GM19328 (cell line): ENCODE data around the gene ZAP70.

Experiments
- ATAC-seq: cut with Tn5 transposase; IDR thresholded peaks from one replicate; pipeline ENCODE4 v1.9.1; 2021; ENCODE audit warnings: mild to moderate bottlenecking, moderate library complexity; ENCODE audit not compliant: unreplicated experiment

The ZAP70 gene

DNA sequence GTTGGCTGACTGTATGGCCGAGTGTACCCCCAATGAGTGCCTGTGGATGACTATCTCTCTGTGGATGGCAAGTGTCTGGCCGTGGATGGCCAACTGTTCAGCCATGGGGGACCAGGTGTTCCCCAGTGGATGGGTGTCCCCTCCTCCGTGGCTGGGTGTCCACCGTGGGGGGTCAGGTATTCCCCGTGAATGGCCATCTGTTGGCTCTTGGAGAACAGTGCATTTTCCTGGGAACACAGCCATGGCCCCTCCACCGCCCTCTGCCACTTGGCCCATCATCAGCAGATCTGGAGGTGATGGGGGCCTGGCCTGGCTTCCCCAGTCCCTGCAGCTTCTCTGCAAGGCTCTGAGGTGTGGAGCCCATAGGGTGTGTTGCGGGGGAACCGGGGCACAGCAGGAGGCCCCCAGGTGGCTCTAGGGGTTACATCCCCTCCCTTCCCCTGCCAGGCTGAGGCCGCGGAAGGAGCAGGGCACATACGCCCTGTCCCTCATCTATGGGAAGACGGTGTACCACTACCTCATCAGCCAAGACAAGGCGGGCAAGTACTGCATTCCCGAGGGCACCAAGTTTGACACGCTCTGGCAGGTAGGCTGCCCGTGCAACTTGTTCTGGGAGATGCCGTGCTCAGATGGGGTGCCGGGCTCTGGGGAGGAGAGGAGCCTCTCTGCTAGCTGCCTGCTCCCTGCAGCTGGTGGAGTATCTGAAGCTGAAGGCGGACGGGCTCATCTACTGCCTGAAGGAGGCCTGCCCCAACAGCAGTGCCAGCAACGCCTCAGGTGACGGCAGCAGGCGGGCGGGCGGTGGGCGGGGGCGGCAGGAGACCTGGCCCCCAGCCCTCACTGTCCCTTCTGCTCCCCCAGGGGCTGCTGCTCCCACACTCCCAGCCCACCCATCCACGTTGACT lies 19.3 kb downstream of the ZAP70 start:
- no peak for ATAC-seq

DNA sequence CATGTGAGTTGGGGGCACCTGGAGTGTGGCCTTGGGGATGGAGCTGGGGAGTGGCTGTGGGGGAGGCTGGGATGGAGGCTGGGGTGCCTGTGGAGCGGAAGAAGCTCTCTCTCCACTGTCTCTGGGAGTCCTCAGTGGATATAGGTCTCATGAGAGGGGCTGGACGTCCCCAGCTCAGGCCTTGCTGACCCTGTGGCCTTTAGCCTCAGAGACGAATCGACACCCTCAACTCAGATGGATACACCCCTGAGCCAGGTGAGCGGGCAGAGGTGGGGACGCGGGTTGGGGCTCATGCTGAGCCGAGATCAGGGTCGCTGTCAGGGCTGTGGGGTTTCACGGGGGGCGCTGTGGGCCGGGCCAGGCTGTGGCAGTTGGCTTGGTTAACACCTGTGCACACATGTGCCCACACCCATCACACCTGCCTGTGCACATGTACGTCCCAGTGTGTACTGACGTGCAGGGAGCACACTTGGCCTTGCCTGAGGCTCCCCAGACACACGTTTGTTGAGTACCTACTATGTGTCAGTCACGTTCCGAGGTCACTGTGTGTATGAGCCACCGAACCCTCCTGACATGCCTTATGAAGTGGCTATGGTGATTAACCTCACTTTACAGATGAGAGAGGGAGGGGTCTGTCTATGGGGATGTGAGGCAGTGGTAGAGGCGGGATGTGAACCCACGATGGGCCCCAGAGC lies 20.1 kb downstream of the ZAP70 start:
- no peak for ATAC-seq

DNA sequence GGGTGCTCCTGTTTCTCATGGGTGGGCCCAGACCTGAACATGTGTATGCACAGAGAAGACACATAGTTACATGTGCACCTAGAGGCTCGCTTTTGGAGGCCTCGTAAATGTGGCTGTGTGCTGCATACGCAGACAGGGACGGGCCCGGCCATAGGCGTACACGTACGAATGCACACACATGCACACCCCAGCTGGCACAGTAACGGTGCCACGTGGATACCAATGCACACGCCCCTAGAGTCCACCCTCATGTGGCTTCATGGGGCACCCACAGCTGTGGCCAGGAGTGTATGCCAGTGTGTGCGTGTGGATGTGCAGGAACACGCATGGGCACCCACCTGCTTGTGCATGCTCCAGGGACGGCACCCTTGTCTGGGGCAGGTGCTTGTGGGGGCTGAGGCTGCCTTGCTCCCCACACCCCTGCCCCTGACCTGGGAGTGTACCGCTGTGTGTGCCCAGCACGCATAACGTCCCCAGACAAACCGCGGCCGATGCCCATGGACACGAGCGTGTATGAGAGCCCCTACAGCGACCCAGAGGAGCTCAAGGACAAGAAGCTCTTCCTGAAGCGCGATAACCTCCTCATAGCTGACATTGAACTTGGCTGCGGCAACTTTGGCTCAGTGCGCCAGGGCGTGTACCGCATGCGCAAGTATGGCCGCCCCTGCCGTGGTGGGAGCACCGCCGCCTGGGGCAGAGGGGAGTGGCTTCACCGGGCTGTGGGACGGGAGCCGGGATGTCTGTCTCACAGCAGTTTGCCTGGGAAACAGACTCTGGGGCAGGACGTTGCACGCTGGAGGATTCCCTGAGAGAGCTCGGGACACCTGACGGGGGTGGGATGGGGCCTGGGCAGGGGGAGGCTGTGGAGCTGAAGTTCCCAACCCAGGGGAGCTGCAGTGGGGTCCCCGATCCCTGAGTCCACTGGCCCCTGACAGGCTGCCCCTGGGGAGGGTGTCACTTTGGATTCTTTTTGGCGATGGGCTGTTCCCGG lies 21.0 kb downstream of the ZAP70 start:
- ATAC-seq = no peak

DNA sequence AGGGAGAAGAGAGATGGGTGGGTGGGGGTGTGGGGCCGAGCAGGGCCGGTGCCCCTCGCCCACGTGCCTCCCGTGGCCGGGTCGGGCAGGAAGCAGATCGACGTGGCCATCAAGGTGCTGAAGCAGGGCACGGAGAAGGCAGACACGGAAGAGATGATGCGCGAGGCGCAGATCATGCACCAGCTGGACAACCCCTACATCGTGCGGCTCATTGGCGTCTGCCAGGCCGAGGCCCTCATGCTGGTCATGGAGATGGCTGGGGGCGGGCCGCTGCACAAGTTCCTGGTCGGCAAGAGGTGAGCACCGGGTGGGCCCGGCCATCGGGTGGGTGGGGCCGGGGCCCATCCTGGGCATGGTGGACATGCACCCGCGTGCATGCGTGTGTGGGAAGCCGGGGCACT lies 21.8 kb downstream of the ZAP70 start:
- no peak for ATAC-seq

DNA sequence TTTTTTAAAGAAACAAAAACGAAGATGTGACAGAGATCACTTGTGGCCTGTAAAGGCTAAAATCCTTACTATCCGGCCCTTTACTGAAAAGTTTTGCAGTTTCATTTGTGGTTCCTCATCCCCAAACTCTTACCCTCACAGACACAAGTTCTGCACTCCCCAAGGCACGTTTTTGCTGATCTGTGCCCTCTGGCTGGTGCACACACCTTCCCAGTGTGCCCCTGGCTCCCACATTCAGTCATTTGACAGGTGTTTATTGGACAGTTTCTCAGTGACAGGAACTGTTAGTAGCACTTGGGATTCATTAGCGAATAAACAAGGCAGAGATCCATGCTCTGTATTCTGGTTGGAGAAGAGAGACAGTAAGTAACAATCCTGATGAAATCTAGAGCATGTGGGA lies 22.8 kb downstream of the ZAP70 start:
- no peak for ATAC-seq

DNA sequence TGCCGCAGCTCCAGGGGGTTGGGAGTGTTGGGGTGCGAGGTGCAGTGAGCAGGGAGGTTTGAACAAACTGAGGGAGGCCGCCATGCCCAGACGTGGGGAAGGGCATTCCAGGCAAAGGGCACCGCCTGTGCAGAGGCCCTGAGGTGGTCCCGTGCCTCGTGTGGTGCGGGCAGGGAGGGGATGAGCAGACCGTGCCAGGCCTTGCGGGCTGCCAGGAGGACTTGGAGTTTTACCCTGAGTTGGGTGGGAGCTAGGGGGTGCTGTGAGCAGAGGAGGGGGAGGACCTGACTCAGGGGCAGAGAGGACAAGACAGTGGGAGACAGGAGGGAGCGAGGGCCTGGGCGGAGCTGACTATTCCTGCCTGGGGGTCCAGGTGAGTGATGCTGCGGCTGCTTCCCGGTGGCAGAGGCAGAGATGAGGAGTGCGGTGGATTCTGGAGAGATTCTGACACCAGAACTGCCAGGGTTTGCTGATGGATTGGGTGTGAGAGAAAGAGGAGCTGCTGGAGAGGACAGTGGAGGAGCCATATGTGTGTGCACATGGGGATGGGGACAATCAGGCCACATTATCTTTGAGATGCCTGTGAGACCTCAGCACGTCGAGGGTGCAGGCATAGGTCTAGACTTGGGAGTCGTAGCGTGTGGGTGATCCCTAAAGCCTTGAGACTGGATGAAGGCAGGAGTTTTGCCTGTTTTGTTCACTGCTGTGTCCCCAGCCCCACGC lies 23.4 kb downstream of the ZAP70 start:
- no peak for ATAC-seq

DNA sequence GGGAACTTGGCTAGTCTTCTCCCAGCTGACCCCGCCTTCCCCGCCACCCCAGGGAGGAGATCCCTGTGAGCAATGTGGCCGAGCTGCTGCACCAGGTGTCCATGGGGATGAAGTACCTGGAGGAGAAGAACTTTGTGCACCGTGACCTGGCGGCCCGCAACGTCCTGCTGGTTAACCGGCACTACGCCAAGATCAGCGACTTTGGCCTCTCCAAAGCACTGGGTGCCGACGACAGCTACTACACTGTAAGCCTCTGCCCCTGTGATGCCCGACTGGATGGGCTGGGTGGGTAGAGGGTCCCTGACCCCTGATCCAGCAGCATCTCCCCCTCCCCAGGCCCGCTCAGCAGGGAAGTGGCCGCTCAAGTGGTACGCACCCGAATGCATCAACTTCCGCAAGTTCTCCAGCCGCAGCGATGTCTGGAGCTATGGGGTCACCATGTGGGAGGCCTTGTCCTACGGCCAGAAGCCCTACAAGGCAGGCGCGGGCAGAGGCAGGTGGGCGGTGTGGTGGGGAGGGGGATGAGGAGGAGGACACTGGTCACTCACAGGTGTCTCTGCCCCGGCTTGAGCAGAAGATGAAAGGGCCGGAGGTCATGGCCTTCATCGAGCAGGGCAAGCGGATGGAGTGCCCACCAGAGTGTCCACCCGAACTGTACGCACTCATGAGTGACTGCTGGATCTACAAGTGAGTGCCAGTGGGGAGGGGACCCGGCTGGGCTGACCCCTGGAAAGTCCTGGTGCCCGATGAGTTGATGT lies 24.2 kb downstream of the ZAP70 start:
- no peak for ATAC-seq

DNA sequence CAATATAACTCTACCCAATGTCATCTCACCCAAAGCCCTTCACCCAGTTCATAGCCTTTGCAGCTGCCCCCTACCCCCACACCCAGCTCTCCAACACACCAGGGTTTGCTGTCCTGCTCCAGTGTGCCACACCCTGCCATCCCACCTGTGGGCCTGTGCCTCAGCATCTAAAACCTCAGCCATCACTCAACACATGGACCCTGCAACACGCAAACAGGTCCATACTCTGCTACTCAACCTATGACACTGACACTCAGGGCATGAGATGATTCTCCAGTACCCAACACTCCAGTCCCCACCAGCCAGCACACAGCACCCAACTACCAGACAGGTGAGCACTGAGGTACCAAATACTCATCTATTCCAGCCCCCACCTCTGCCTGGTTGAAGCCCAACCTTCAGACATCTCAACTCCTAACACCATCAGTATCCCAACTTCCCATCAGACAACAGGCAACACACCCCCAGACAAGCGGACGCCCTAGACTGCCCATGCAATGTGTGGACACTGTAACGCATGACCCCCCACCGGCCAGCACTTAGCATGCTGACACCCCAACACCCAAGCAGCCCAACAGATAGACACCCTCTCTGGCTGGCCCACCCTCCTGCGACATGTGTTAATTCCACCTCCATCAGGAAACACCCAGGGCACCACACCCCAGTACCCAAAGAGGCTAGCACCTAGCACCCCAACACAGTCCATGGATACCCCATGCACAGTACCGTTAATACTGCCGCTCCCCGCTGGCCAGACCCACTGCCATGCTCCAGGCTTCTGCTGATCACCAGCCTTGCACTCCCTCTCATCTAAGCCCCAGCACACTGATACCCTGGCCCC lies 25.0 kb downstream of the ZAP70 start:
- no peak for ATAC-seq

DNA sequence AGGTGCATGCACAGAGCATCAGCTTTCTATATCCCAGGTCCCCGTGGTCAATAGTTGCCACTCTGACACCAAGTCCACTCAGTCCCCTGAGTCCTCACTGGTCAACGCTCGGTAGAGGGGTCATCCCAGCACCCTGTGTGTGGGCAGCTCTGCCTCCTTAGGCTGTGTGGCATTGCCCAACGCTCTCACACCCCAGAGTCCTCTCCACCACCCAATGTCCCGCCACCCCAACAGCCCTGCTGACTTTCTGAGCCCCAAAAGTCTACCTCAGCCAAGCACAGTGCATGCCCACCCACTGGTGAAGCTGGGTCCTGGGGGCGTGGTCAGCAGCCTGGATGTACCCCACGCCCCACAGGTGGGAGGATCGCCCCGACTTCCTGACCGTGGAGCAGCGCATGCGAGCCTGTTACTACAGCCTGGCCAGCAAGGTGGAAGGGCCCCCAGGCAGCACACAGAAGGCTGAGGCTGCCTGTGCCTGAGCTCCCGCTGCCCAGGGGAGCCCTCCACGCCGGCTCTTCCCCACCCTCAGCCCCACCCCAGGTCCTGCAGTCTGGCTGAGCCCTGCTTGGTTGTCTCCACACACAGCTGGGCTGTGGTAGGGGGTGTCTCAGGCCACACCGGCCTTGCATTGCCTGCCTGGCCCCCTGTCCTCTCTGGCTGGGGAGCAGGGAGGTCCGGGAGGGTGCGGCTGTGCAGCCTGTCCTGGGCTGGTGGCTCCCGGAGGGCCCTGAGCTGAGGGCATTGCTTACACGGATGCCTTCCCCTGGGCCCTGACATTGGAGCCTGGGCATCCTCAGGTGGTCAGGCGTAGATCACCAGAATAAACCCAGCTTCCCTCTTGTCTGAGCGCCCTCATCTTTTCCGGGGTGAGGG lies 25.9 kb downstream of the ZAP70 start:
- no peak for ATAC-seq

DNA sequence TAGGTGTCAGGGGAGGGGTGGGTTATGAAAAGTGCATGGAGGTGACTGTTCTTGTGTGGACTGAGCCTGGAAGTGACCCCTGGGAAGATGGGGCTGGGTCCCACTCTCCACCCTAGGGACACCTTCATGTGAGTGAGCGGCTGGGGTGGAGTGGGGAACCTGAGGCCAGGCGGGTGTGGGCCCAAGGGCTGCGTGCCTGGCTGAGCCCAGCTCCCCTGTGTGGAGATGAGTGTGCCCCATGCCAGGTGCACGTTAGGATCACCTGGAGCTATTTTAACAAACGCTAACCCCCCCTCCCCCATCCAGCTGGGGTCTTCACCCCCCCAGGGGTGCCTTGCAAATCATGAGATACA lies 26.5 kb downstream of the ZAP70 start:
- ATAC-seq = no peak

DNA sequence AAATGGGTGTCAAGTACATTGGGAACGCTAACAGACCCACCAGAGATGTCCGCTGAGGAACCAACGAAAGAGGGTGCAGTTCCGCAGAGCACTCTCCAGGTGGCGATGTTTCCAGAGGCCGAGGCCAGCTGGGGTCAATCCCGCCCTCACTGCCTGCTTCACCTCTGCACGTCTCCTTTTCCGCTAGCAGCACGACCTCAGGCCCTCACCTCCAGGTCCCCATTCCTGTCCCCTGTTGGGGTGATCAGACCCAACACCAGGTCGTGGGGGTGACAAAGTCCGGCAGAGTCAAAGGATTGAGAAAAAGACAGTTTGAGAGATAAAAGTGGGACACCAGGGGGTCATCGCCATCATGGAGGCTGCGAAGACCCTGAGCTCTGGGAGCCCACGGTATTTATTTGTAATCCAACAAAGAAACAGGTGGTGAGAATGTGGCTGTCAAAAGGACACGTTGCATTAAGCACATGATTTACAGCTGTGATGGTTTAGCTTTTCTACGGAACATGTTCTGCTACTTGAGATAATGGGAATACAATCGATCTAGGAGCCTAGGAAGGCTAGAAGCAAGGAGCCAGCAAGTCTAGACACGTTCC lies 27.3 kb downstream of the ZAP70 start:
- ATAC-seq = no peak

DNA sequence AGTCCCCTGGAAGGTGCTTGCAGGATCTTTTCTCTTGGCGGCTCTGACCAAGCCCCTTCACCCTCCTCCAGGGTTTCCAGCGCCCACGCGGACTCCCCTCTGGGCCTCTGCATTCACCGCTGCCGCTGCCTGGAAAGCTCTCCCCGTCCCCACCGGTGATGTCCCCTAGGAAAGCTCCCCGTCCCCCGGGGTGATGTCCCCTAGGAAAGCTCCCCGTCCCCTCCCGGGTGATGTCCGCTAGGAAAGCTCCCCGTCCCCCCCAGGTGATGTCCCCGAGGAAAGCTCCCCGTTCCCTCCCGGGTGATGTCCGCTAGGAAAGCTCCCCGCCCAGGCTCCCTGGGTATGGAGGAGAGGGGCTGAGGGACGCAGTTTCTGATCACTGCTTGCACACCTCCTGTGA lies 27.9 kb downstream of the ZAP70 start:
- ATAC-seq = no peak

DNA sequence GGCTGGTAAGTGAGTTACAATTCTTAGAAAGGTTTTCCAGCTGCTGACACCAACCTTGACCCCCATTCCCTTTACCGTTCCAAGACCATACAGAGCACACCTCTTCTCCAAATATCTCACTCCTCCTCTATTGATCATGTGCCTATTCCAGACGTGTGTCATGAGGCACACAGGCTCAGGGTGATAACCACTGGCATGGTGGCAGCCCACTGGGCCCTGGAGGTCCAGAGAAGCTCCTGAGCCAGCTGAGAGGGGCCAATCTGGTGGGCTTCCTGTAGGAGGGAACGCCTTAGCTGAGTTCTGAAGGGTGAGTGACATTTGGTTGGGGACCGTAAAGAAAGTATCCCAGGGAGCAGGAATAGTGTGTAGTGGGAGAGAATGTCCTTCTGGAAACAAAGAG lies 28.3 kb downstream of the ZAP70 start:
- no peak for ATAC-seq

DNA sequence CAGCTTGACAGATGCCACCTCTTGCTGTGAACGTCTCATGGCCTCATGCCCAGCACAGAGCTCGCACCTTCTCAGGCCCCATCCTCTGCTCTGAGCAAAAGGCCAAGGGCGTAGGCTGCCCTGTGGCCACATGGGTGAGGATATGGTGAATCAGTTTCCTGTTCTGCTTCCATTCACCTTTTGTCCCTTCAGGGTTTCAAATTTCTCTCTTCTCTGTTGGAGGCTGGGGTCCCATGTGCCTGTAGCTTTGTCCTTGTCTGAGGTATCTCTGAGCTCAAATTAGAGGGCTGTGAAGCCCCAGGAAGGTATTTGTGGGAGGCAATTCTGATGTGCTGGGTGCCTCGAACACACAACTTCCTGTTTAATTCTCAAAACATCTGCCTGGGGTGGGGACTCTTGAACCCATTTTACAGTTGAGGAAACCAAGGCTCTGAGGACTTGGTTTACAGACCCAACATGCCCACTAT lies 29.0 kb downstream of the ZAP70 start:
- ATAC-seq = no peak

DNA sequence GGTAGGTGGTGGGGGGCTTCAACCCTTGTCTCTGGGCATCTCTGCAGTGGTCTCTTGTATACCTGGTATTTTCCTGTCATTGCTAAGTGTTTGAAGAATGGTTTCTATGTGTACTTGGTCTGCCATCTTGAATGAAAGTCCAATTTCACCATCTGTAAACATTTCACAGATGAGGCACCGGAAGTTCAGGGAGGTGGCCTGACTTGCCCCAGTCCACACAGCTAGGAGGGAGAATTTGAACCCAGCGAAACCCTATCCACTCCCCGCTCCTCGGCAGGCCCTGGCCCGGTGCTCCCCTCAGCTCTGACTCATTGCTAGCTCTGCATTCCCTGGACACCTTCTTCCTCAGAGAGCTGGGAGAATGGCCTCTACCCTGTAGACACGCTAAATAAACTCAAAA lies 30.5 kb downstream of the ZAP70 start:
- no peak for ATAC-seq

DNA sequence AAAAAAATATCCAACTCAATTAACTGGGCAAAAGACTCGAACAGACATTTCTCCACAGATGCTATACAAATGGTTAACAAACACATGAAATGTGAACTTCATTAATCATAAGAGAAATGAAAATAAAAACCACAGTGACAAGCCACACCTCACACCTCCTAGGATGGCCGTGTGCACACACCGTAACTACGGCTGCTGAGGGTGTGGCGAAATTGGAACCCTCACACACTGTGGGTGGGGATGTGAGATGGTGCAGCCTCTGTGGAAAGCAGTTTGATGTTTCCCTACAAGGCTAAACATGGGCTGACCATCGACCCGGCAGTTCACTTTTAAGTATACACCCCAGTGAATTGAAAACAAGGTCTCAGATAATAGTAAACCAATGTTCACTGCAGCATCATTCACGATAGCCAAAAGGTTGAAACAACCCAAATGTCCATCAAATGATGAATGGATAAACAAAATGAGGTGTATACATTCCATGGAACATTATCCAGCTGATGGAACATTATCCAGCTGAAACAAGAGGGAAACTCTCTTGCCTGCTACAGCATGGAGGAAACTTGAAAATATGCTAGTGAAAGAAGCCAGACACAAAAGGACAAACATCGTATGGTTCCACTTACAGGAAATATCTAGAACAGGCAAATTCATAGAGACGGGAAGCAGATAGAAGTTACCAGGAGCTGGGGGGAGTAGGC lies 32.2 kb downstream of the ZAP70 start:
- ATAC-seq = no peak

DNA sequence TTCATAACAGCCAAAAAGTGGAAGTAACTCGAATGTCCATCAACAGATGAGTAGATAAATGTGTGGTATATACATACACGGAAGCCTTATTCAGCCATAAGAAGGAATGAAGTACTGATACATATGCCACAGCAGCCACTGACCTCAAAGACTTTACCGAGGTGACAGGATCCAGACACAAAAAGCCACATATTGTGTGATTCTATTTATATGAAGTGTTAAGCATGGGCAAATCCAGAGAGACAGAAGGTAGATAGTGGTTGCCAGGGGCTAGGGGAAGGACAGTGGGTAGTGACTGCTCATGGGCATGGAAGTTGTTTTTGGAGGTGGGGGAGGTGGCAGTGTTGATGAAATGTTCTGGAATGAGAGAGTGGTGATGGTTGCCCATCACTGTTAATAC lies 33.9 kb downstream of the ZAP70 start:
- ATAC-seq = no peak
